Effector CD4-positive, alpha-beta T cell (primary cell): Measurements from ENCODE around the gene ZNF697.

Experiments
- DNase-seq: peaks from one replicate; pipeline ENCODE4 v3.0.0-alpha.2; 2020

ZNF697 gene

DNA sequence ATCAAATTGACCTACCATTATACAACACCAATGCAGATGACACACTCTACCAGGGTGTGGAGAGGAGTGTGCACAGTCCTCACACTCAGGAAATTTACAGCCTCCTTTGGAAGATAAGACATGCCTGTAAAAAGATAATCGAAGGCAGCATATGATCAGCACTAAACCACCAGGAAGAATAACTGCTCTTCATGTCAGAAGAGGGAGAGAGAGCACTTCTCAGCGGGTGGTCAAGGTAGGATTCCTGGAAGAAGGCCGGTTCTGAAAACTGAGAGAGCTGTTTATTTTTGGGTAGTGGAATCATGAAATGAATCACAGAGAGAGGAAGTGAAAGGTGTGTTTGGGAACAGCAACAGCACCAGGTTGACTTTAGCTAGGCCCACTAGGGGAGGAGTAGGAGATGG, 14.0 kb upstream of the ZNF697 start:
- no peak for DNase-seq

DNA sequence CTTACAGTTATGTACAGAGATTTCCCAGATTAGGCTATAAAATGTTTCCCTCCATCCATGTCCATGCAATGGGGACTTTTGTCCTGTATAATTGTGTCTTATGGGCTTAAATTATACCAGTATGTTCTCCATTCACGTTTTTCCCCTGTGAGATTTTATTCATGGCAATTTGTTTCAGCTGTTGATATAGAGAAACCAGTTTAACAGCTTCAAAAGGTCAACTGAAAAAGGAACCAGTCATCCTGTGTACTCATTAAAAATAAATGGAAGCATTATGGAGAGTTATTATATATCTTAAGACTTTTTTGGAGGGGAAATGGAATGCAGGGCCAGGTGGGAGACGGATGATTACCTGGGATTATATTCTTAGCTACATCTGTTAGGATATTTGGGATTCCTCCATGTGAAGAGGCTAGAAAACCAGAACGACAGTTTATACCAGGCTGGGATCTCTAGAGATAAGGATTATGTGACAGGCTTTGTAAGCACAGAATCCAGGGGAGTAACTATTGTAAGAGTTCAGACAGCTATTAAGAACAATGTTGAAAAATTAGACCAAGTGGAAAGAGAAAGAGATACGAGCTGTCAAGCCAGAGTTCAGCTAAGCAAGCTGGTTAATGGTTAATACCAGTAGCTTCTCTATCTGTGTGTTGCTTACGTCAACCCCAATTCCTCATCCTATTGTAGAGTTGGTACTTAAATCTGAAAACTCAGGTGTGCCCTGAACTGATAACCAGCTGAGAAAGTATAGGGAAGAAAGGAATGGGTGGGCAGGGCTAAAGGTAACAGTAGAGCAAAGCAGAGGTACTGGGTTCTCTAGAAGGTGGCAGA, 12.4 kb upstream of the ZNF697 start:
- no peak for DNase-seq

GRCh38 chr1:119659628-119660027, 11.6 kb upstream of the ZNF697 start:
- DNase-seq, result no peak

- no peak for DNase-seq
Measured at GRCh38 chr1:119656410-119656955, 8.4 kb upstream of the ZNF697 start.

GRCh38 chr1:119655154-119655553, 7.1 kb upstream of the ZNF697 start:
- DNase-seq, result no peak

DNA sequence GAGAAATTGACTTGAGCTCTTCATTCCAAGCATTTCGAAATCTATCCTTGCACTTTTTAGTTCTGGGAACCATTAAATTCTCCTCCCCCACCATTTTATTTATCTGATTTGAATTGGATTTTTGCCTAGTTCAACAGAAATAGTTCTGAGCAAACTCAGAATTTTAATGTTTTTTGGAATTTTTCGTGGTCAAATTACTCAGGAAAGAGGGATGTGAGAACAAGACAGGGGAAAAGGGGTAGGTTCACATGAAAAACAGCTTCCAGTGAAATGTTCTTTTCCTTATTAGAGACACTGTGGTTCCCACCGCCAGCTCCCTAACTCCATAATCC, 5.7 kb upstream of the ZNF697 start:
- DNase-seq, result no peak

- DNase-seq, result no peak
Measured at GRCh38 chr1:119653135-119653838, 5.2 kb upstream of the ZNF697 start.

DNA sequence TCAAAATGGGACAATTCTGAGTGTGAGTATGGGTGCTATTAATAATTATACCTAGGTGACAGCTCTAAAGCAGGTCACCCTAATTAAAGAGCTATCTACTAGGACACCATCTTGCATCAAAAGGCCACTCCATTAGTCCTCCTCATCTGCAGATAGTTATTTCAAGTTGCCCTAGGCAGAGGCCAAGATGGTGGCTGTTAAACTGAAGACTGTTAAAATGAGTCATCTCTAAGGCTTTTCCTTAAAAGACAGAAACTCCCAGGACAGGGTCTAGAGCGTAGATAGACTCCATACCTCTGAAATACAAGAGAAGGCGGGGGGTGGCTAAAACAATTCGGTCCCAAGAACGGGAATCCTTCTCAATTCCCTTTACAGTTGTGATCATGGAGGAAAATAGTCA, 4.5 kb upstream of the ZNF697 start:
- DNase-seq, result no peak

DNA sequence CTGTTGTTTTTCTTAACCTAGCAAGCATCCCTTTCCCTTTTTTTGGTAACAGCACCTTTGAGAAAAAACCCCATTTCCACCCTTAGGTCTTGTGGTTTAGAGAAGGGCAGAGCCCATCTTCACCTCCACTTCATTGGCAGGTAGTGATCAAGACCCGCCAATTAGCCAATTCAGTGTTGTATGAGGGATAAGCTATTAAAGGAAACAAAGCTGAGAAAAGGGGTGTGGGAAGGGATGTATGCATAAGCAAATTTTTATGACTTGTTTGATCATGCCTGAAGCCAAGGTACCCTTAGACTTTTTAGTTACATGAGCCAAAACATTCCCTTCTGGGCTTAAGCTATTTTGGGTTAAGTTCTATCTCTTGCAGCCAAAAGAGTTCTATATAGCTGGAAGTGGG, 3.6 kb upstream of the ZNF697 start:
- DNase-seq, result no peak

GRCh38 chr1:119651133-119651532, 3.1 kb upstream of the ZNF697 start:
- DNase-seq, result no peak

DNA sequence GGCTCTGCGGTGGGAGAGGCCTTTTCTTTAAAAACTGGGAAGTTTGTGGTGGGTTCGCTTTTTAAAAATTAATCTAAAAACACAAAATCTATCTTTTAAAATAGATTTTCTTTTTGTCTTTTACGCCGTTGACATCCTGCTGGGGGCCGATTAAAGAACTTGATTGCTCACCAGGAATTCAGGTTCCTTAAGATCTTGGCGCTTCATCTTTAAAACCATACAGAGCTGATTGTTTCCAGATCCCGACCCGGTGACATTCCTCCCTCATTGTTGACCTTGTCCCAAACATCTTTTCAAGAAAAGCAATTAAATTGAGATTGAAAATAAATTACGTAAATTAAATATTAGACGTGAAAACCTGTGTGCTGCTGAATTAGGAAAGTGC, 546 bp upstream of the ZNF697 start:
- no peak for DNase-seq

- DNase-seq, result no peak
Measured at GRCh38 chr1:119647228-119647733, 785 bp downstream of the ZNF697 start.

DNA sequence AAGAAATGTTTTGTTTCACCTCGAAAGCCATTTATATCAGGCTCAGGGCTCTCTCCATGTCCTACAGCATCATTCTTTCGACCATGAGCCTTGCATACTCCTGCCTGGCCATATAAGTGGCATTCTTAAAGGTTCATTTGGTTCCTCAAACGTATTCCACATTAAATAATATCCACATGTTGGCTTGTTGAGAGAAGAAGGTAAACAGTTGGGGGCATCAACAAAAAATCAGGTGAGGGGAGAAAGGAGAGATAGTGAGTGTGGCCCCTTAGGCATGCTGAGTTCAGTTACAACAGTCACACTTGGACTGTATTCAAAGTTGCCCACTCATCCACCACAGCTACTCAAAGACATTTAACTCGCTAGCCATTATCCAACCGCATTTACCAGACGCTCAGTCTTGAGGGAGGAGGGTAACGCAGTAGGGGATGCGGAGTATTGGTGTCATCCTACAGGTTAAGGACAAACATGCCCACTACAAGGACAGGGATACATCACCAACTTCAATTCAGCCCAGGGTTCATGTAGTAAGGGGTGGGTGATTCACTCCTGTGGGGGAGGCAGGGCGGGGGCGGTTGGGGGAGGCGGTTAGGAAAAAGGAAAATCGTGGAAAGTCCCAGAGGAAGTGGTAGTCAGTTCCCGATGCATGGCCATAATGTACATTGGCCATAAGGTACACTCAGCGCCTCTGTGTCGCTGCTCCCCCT, 1.4 kb downstream of the ZNF697 start:
- no peak for DNase-seq

- no peak for DNase-seq
Measured at GRCh38 chr1:119639109-119639508, 9.0 kb downstream of the ZNF697 start.

DNA sequence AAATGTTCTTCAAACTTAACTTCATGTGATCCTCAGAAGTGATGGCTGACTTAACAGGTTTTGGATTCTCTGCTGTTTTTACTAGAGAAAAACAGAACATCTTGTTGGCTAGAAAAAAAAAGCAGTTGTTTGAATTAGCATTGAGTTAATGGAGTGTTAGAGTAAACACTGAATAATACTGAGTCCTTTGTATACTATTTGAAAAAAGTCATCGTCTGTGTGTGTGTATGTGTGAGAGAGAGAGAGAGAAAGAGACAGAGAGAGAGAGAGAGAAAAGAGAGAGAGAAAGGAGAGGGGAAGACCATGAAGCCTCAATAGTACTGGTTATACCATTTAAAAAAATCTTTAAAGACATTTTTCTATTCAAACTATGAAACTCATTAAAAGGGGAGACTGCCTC, 10.4 kb downstream of the ZNF697 start:
- DNase-seq, result no peak

DNA sequence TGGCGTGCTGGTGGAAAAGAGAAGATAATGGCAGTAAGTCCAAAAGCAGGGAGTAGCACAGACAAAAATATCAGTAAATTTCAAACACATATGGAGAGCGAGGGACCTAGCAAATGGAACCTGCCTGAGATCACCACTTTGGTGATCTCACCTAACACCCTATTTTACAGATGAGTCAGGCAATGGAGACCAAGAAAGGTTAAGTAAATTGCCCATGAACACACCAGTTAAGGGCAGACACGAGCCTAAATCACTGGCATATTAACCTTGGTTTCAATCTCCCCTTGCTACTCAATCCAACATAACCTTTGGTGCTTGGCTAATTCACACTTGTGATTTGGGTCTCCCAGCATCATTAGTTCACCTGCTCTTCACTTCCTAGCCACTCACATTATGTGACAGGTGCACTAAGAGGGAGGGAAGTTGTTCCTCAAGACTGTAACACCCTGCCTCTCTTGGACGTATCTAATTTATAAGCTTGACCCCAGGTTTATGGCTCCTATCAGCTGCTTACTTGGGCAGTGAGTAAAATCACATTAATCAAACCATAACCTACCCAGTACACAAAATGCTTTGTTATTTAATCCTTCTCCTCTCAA, 11.5 kb downstream of the ZNF697 start:
- DNase-seq, result no peak

- DNase-seq, result no peak
Measured at GRCh38 chr1:119635811-119636390, 12.2 kb downstream of the ZNF697 start.

DNA sequence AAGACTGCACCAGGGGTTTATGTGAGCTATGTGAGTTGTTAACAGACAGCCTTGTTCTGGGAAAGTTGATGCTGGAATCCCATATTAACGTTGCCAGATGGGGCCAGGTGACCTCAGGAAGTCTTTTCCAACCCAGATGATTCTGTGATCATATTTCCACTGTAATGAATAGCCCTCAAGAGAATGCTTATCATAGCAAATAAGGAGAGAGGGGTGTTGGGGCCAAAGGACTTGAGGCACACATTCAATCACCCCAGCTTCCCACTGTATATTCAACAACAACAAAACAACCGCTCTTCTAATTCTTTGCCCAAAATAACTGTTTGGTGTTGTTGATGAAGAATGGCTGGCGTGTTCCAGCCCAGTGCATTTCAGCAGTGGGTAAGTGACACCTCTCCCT, 14.1 kb downstream of the ZNF697 start:
- no peak for DNase-seq

- no peak for DNase-seq
Measured at GRCh38 chr1:119633575-119633974, 14.5 kb downstream of the ZNF697 start.

DNA sequence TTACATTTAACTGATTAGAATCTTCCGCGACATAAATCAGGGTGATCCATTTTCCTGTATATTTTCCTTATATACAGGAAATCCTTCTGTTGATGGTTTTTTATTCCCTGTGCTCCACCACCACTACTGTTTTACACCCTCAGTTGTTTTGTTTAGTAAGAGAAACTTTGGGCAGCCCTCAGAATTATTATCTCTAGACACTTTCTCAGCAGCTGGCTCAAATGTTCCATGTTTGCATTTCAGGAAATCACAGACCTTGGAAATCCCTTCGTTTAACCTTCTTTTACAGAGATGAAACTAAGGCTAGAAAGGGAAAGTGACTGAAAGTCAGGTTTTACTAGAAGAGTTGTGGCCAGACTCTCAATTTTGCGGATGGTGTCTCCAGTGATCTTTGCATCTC, 15.2 kb downstream of the ZNF697 start:
- DNase-seq, result no peak

GRCh38 chr1:119632103-119632490, 16.0 kb downstream of the ZNF697 start:
- DNase-seq, result no peak

DNA sequence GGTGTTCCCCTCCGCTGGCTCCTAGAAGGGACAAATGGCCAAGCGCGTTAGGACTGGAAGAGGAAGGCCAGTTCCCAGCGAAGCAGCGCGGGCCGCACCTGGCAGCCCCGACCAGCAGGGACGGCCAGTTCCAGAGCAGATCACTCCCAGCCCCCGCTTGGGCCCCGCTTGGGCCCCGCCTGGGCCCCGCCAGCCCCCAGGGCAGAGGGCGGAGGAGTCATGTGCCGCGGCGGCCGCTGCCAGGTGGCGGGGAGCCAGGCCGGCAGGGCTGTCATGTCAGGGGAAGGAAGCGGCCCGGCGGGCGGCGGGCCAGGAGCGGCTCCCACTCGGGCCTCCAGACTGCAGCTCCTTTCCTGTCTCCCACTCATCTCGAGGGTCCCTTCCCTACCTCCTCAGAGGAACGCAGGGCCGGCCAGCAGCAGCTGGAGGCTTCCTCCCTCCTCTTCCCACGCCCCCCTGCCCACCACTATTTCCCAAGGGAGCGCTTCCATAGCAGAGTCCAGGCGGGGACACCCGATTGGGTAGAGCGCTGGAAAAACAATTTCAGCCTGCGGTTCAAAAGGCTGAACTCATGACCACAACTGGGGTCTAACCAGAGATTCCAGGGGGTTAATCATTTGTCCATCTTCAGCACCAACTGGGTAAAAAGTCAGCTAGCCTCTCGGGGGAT, 16.5 kb downstream of the ZNF697 start:
- DNase-seq, result no peak
